Fibroblast of mammary gland (primary cell): ENCODE measurements around the gene KY.

Experiments
- DNase-seq: peaks from one replicate; pipeline ENCODE4 v3.0.0-alpha.2; 2010; ENCODE audit warnings: low read depth
- H3K4me3 ChIP-seq: 2 replicates; pipeline ENCODE4 v1.5.1; 2011; ENCODE audit warnings: low read depth, mild to moderate bottlenecking, low read length, moderate library complexity; ENCODE audit not compliant: control insufficient read depth
- CTCF ChIP-seq: conservative IDR thresholded peaks from 2 replicates; pipeline ENCODE4 v1.5.1; 2011; ENCODE audit warnings: low read depth, low read length, inconsistent platforms; ENCODE audit not compliant: control insufficient read depth, insufficient read depth

The KY gene

GRCh38 chr3:134619884-134620445 is 30.9 kb downstream of the KY start:
- no peak for TF ChIP-seq CTCF
- no peak for DNase-seq
- no peak overlapping the region for H3K4me3 ChIP-seq

GRCh38 chr3:134619301-134619615 is 31.6 kb downstream of the KY start:
- TF ChIP-seq CTCF, result no peak
- DNase-seq, result no peak
- no peak overlapping the region for H3K4me3 ChIP-seq

GRCh38 chr3:134618478-134619300 is 32.1 kb downstream of the KY start:
- no peak overlapping the region for H3K4me3 ChIP-seq
- no peak for TF ChIP-seq CTCF
- DNase-seq, result no peak

GRCh38 chr3:134617608-134618477 is 33.0 kb downstream of the KY start:
- TF ChIP-seq CTCF, result no peak
- no peak overlapping the region for H3K4me3 ChIP-seq
- no peak for DNase-seq

- no peak overlapping the region for H3K4me3 ChIP-seq
- TF ChIP-seq CTCF, result no peak
- no peak for DNase-seq
These were observed 35.1 kb downstream of the KY start for GRCh38 chr3:134615743-134616142.

- H3K4me3 ChIP-seq, result no peak overlapping the region
- DNase-seq, result no peak
- TF ChIP-seq CTCF, result no peak
These were observed 35.9 kb downstream of the KY start for GRCh38 chr3:134614955-134615354.
